GM19351 (cell line): ENCODE data around the gene GSX1.
A peak's percentile ranks its signal among the peaks of the same experiment; 100 is the strongest.

ENCODE experiments used
- ATAC-seq: cut with Tn5 transposase; IDR thresholded peaks from one replicate; pipeline ENCODE4 v1.9.1; 2021; ENCODE audit warnings: mild to moderate bottlenecking, moderate library complexity; ENCODE audit not compliant: unreplicated experiment

GSX1 gene

DNA sequence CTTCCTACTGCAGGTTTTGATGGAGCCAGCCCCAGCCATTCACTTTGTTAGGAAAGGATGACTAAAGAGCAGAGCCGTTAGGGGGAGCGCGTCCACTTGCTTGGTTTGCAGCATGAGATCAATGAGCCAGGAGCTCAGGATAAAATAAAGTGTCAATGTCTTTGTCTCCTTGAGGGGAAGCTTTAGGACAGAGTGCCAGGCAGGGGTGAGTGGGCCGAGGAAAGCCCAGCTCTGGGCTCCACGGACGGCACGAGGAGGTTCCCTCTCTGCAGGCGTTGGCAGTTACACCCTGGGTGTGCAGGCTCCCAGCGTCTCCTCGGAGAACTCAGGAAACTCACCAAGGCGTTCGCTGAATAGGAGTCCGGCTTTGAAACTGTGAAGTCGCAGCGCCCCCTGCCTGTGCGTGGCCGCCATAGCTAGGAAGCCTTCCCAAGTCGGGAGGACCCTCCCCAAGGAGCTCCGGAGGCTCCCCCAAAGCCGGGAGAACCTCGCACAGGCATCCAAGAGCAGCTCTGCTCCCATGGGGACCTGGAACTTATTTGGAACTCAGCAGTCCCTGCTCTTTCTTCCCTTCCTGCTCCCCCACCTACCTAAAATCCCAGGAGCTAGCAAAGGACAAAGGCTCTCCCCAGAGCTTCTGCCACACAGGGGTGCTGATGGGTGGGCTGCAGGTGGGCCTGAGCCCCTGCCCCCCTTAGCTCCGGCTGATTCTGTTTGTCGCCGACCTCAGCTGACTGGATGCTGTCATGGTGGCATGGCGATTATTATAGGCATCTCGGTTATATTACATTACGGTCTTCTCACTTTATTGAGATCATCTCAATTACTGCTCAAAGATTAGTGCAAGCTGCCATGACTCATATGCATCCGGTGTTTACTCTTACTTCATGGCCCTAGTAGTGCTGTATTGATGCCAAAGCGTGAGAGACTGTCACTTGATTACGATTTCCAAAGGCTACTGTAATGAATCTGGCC is 34.4 kb downstream of the GSX1 start:
- no peak for ATAC-seq

DNA sequence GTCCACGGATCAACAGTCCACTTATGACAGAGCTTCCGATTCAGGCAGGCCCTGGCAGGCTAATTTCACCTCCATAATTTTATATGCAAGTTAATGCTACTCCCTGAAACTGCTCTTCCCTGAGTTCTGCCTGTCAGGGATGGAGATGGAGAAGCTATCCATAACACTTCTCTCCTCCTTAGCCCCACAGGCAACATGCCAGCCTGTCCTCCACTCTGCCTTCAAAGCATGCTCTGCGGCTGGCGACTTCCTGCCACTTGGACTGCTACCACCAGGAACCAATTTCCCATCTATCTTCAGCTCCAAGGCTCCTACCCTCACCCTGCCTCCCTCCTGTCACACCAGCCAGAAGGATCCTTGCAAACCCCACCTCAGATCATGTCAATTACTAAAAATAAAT is 35.4 kb downstream of the GSX1 start:
- no peak for ATAC-seq

DNA sequence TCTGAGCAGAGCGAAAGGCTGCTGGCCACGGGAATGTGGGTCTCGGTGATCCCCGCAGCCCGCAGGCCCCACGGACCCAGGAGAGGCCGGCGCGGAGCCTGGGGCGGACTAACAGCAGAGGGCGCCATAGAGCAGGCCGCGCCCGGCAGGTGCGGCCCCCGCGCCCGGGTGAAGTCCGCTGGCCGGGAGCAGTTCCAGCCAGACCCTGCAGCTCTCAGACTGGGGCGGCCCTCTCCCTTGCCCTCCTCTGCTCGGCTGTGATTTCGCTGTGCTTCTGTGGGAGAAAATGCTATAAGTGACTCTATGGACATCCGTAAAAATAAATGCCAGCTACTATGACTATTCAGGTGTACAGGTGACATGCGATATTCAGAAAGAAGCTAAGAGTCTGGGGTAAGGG is 37.7 kb downstream of the GSX1 start:
- ATAC-seq = peak; percentile 64

DNA sequence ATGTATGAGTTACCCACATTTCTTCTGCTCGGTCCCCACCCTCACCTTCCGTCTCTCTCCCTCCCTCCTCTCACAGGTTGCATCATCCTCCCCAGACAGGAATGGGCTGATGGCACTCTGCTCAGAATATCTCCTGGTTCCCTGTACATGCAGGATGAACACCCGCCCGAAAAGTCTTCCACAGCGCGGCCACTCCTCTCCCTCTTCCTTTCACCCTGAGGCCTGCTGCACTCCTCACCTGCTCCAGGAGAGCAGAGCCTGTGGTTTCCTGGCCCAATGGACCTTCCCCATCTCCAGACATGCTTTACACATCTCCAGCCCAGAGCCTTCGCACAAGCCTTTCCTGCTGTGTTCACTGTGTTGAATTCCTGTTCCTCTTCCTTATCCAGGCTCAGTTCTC is 40.9 kb downstream of the GSX1 start:
- no peak for ATAC-seq

DNA sequence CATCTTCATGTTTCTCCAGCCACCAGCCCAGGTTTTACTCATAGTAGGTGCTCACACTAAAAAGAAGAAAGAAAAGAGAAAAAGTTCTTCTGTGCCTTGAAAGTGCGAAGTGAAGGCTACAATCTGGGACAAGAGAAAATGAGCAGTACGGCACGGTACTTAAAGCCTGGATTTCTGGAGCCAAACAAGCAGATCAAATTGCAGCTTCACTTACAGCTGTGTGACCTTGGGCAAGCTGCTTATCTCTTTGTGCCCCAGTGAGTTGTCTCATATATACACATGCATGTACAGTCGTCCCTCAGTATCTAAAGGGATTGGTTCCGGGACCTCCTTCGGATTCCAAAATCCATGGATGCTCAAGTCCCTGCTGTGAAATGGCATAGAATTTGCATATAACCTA is 41.8 kb downstream of the GSX1 start:
- no peak for ATAC-seq

DNA sequence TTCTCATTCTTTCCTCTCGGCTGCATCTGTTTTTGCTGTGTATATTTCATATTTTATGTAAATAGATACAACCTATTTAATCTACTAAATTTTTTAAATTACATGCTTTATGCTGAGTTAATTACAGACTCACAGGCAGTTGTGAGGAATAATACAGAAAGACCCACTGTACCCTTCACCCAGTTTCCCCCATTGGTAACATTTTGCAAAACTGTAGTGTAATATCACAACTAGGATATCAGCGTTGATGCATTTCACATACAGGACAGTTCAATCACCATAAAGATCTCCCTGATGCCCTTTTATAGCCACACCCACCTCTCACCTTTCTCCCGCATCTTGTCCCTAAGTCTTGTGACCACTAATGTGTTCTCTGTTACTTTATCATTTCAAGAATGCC is 43.5 kb downstream of the GSX1 start:
- ATAC-seq = no peak

DNA sequence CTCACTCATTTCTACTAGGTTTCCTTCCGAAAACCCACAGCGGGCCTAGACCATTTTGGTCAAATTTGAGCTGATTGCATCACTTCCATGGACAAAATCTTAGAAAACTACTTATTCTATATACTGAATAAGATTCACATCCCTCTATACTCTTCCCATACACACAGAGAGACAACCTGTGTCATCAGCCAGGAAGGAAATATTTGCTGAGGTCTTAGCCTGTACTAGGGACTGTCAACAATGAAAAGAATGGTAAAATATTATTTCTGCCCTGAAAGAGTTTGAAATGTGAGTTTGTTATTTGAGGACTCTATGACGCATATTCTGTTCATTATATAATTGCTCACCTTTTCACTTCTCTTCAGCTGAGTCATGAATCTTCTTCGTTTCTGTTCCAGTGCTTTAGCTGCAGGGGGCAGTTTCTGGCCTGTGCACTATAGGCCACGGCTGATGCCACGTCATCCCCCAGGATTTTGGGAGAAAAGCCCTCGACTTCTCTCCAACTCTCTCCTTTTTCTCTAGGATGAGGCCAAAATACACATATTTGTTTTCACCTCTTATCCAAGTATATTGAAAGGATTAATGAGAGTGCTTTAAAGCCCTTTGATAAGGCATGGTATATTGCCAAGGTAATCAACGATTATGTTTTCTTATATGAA is 47.7 kb downstream of the GSX1 start:
- no peak for ATAC-seq

DNA sequence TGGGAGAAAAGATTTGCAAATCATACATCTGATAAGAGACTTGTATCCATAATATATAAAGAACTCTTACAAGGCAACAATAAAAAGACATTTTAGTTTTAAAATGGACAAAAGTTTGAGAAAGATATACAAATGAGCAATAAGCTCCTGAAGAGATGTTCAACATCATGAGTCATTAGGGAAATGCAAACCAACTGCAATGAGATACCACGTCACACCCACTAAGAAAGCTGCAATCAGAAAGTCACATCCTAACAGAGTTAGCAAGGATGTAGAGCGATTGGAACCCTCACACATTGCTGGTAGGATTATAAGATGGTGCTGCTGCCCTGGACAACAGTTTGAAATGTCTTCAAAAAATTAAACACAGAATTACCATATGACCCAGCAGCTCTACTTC is 50.3 kb downstream of the GSX1 start:
- no peak for ATAC-seq
